Body of pancreas (tissue), 4 donors: ENCODE measurements around the gene SNX8.

Source experiments
- POLR2A ChIP-seq, 3 donors: fragments of 450-650 bp; IDR thresholded peaks; one replicate each; pipeline ENCODE4 v1.6.1; 2016; ENCODE audit warnings: antibody characterized with exemption in 3 of 3, mild to moderate bottlenecking in 2 of 3
- TF ChIP-seq, protein P1 (sequence below), 7 experiments: fragments of 450-650 bp in 4 of 7; fragments of 200-600 bp in 3 of 7; sonication (generic) in 3 of 7; IDR thresholded peaks; one replicate each; pipeline ENCODE4 v1.5.1; 2016 to 2019; ENCODE audit warnings: antibody characterized with exemption in 7 of 7

DNA sequence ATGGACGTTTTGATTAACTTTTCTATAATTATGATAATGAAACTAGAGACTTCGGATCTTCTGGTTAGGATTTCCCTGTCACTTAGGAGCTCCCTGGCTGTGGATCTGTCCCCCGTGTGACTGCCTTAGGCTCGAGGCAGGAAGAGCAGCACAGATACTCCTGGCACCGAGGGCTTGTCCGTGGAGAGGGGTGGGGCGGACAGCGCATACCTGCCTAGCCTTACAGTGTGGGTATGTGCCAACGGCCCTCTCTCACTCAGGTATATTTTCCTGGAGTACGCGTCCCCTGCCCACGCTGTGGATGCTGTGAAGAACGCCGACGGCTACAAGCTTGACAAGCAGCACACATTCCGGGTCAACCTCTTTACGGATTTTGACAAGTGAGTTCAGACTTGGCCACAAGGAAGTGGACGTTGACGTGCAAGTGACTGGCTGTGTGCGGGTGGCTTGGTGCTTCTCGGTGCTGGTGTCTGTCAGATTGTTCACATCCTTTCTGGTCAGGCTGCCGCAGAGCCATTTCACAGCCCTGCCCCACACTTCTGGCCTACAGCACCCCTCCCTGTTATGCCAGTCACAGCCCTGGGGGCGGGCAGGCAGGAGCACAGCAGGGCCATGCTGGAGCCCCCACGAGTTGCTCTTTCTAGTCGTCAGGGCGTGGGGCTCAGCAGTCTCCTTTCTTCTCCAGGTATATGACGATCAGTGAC is 48.3 kb upstream of the SNX8 start:
- no peak for TF ChIP-seq POLR2A (IDR thresholded peaks at IDR 0.05)
- TF ChIP-seq, protein P1, sequence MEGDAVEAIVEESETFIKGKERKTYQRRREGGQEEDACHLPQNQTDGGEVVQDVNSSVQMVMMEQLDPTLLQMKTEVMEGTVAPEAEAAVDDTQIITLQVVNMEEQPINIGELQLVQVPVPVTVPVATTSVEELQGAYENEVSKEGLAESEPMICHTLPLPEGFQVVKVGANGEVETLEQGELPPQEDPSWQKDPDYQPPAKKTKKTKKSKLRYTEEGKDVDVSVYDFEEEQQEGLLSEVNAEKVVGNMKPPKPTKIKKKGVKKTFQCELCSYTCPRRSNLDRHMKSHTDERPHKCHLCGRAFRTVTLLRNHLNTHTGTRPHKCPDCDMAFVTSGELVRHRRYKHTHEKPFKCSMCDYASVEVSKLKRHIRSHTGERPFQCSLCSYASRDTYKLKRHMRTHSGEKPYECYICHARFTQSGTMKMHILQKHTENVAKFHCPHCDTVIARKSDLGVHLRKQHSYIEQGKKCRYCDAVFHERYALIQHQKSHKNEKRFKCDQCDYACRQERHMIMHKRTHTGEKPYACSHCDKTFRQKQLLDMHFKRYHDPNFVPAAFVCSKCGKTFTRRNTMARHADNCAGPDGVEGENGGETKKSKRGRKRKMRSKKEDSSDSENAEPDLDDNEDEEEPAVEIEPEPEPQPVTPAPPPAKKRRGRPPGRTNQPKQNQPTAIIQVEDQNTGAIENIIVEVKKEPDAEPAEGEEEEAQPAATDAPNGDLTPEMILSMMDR (IDR thresholded peaks at IDR 0.05) = no peak
